T-helper 1 cell treated with Interleukin-12 subunit alpha and Interleukin-12 subunit beta and Interleukin-4 antibody, amounts not matched to agents 30 ng/mL and 1 ng/mL, for 36 hours (primary cell): ENCODE data around the gene DLG2. TPM values are rescaled to one million over a fixed set of nuclear protein-coding genes. Genes with fewer than 3 reads are reported as not detected.
"Not testable (repeated sequence)": the region's sequence is repeated elsewhere in the genome, so short reads cannot be mapped to it uniquely, and the experiment has no call there.

Experiments
- intact Hi-C: fragments of 100-400 bp; cut with micrococcal nuclease; formaldehyde crosslinking; loops from one replicate; pipeline ENCODE4 v1.15.1; 2024
- total RNA-seq: library from RNA; stranded (reverse); gene quantifications from 2 replicates; pipeline ENCODE4 v1.2.3, GENCODE V29; 2022

Gene DLG2
- total RNA-seq, 1 donor from 2014 or later = 0.88 TPM

GRCh38 chr11:85044911-85045310, 582.2 kb downstream of the DLG2 start:
- intact Hi-C loops = no loop called here

DNA sequence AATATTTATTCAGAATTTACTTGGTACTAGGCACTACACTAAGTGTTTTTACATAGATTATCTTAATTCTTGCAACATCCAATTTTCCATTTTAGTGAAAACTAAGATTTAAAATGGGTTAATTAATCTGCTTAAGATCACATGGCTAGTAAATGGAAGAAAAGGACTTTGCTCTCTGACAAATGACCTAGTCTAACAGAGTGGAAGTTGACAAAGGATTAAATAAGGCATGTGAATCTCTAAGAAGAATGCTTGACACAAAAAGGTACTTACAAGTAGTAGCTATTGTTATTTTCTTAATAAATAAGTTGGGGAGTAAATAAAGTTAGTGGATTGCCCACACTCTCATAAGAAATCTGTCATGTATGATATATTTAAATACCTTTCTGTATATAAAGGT, 584.8 kb downstream of the DLG2 start:
- intact Hi-C loops = no loop called here

- intact Hi-C loops = no loop called here
Measured at GRCh38 chr11:85040166-85040565, 587.0 kb downstream of the DLG2 start.

DNA sequence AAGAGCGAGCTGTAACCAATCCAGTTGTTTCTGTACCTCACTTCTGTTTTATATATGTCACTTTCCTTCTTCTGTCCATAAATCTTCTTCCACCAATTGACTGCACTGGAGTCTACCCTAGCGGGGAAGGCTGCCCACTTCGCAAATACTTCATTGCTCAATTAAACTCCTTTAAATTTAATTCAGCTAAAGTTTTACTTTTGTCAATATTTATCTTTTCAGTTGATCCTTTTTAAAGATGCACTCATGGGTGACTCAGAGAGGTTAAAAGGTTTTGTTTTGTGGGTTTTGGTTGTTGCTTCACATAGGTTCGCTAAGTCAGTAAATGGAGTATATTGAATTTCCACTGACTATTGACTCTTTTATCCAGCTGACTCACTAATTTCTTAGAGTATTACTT, 597.2 kb downstream of the DLG2 start:
- intact Hi-C loops = no loop called here

DNA sequence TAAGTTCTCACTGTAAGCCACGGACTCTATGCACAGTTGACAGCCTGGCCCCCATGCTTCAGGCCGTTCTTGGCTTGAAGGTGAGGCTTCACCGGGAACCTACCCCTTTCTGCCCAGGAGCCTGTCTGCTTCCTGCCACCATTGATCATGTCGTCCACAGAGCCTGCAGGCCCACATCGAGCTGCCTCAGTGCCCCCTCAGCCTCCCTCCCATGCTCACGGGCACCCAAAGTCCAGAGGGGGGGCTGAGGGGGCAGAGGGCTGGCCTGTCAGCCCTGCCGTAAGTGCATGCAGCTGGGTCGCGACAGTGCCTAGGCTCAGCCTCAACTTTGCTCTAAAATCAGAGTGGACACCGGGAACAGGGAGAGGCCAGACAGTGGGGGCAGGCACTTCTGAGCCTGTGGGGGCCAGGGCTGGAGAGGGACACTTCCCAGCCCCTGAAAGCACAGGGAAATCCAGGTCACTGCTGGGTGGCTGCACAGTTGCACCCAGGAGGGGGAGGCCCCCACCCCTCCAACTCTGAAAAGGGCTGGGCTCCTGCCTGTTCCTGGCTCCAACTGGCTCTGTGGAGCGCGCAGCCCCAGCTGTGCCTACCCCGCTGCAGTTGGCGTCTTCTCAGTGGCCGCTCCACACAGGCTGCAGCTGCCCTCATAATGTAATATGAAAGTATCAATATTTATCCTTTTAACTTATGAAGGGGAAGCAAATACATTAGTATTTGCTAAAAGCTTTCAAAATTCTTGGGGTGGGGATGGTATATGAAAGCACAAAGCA, 598.6 kb downstream of the DLG2 start:
- intact Hi-C loops = no loop called here

GRCh38 chr11:85027346-85027745, 599.8 kb downstream of the DLG2 start:
- intact Hi-C loops = no loop called here

DNA sequence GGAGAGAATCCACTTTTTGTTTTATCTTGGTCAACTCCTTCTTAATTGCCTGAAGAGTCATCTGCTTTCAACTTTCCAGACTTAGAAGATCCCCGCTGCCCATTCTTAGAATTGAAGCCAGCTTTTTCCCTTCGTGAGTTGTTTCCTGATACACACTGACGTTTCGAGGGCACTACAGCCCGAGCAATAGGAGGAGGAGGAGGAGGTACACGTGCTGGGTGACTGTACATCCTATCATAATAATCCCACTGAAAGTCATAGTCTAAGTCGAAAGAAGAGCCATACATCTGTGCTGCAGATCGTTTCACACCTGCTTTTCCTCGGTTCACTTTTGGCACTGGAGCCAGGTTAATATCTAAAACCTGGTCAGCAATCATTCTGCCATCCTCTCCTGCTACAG, 606.1 kb downstream of the DLG2 start:
- intact Hi-C loops = no loop called here

DNA sequence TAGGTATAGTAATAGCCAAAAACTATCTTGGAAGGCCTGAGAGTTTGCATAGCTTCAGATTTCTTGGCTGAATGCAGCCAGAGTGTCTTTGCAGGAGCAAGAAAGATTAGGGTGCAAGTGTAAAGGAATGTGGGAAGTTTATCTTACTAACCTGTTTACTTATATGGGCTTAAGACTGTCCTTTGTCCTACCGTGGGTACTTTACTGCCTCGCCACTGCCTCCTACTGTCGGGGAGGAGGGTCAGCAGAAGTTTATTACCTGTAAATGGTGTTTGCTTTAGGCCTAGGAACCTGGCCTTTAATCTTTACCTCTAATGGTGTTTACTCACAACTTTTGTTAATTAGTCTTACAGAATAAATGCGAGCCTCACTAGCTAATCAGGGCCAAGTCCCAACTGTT, 633.8 kb downstream of the DLG2 start:
- intact Hi-C loops = no loop called here

GRCh38 chr11:84990141-84990540, 637.0 kb downstream of the DLG2 start:
- intact Hi-C loops = no loop called here

GRCh38 chr11:84987686-84988187, 639.4 kb downstream of the DLG2 start:
- intact Hi-C loops = not testable (repeated sequence)

- intact Hi-C loops = no loop called here
Measured at GRCh38 chr11:84981301-84981700, 645.8 kb downstream of the DLG2 start.

DNA sequence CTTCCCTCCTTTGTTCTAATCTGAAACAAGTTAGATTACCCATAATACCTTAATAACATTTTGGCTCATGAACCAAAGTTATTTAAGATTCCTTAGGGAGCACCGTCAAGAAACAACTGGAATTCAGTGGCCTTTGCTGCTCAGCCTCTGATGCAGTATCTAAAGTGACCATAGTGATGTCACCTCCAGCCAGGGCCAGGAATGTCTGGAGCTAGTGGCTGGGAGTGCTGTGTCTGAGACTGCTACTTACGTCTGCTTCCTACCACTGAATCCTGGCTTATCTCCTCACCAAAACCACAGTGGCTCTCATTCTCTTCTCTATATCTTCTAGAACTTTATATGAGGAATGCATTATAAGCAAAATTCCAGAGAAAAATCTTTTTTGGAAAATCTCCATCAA, 658.0 kb downstream of the DLG2 start:
- intact Hi-C loops = no loop called here

DNA sequence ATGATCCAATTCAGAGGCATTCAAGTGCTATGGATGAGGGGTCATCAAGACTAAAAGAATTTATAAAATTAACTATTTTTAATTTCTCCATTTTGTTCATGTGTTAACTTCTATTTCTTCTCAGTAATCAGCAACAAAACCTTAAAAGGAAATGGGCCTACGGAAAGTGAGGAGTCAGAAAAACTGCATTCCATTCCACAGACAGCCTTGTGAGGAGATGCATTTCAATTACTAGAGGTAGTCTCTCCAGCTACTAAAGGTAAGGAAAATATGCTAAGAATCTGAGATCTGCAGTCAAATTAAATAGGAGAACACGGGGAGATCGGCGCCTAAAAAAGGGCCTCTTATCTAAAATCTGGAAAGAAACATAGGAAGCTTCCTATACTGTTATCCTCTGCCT, 661.7 kb downstream of the DLG2 start:
- intact Hi-C loops = no loop called here

DNA sequence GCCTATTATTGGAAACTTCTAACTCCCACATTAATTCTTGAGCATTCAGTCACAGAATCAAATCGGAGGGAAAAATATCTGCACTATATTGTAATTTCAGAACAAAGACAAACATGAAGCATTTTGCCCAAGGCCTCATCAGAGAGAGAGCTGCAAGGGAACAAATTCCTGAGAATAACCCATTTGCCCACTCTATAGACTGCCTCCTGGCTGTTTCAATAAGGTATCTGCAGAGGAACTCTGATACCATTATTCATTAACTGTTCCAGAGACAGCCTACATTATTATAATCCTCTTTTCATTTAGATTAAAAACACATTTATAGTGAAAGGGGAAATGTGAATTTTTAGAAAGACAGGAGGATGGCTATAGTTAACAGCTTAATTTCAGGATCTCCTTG, 663.9 kb downstream of the DLG2 start:
- intact Hi-C loops = no loop called here

DNA sequence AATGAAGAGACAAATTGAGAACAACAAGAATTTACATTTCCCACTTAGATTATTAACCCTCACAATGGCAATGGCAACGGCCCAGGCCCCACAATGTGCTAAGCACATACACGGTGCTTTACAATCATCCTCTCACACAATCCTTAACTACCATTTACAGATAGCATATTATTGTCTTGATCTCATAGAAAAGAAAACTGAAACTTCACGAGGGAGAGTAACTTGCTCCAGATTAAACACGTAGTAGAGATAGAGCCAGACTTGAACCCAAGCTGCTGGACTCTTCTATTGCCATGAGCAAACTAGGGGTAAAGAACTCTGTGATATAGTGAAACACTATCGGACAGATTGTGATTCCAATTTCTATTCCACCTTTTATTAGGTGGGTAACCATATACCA, 665.1 kb downstream of the DLG2 start:
- intact Hi-C loops = no loop called here

- intact Hi-C loops = no loop called here
Measured at GRCh38 chr11:84958295-84958694, 668.8 kb downstream of the DLG2 start.

DNA sequence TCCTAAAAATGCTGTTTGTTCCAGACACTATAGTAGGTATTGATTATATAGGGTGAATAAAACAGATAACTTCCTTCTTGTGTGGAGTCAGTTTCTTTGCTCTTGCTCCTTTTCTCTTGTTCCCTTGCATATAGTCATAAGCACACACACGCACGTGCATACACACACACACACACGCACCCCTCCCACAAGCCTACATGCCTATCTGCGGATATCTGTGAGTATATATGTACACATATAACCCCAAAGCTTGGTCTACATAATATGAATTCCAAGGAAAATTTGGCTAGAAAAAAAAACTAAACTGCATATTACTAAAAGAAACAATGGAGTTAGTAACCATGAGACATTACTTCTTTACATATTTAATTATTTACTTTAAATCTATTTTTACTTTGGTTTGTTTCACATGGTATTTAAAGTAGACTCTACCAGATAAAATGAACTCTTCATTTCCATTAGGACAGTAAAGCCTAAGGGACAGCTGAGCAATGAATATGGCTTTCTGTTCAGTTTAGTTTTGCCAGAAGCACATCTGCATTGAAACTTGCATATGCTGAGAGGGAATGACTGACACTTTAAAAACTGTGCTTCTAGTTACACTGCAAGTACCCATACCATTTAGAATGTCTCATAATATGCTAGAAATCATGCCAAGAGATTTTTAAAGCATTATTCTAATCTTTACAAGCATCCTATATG, 676.4 kb downstream of the DLG2 start:
- intact Hi-C loops = no loop called here

DNA sequence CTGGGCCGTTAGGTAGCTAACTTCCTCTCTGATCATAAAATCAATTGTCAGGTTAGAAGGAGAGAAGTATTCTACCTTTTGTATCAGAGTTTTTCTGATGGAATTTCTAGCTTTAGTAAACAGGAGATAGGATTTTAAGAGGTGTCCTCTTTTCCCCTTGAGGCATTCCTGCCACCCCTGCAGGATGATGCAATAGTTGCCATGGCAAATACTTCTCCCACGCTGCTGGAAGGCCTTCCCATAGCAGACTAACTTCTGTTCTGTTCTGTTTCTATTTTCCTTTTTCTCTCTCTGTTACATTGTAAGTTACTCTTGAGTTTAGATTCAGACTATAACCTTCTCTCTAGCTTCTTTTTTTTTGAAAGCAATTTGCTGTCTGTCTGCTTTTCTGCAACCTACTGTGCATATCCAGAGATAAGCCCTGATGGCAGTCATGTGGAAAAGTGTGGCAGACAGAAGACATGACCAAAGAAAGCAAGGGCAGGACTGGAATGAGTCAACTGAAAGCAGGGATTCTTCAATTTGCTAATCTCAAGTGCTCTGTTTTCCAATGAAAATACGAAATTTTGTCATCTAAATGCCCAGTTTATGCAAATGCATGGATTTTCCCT, 679.1 kb downstream of the DLG2 start:
- intact Hi-C loops = no loop called here

DNA sequence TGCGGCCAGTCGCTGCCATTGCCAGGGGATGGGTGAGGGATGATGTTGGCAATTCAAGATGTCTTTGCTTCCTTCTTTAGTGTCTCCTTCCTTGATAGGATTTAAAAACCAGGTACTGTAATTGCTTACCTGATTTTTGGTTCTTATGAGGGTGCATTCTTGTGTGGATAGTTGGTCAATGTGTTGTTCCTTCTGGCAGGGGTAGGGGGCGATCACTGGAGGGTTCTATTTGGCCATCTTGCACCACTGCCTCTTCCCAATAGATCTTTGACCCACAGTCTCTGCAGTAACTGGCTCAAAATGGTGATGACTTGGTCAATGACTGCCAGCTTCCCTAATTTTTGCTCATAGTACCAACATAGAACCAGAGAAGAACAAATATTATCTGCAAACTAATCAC, 680.1 kb downstream of the DLG2 start:
- intact Hi-C loops = no loop called here

DNA sequence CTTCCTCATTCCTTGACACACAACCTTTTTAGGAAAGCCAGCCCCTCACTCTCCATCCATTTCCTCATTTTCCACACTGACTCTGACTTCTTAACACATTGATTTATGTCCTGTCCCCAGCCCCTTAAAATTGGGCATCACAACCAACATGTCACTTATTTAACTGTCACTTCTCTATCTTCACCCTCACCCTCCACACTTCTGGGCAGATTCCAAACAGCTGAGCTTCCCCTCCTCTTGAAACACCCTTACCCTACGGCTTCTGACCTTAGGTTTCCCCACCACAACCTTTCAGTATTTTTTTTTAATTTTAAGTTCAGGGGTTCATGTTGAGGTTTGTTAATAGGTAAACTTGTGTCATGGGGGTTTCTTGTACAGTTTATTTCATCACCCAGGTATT, 696.3 kb downstream of the DLG2 start:
- intact Hi-C loops = no loop called here

DNA sequence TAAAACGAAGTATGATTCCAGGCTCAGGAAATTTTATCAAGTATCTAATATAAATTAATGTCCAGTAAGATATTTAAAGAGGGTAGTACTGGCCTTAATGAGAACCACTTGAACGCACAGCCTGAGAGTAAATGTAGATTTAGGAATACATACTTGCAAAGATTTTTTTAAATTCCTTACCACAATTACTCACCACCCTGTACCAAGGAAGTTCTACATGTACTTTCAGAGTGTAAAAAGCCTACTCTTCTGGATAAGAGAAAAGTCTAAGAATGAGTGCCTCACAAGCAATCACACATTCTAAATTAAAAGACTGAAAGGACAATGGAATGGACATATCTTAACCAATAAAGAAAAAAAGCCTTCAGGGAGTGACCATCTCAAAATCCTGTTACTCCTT, 697.4 kb downstream of the DLG2 start:
- intact Hi-C loops = no loop called here

DNA sequence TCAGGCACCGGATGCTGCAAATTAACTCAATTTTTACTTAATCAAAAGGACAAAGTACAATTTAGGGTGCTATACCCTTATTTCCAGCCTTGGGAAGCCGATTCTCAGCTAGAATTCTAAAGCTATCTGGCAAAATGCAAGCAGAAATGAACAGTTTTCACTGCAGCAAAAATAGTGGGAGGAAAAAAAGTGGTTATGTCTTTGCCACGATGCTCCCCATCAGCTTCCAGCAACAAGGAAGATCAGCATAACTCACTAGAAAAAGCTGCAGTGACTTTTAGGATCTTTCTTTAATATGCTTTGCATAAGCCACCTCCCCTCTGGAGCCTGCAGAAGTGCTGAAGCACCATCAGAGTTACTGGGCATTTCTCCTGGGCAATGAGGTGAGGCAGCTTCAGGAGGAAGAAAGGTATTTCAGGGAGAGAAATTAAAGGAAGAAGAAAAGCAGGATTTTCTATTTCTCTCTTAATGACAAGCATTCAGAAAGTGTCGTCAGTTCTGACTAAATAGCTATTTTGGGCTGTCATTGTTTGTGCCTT, 702.9 kb downstream of the DLG2 start:
- intact Hi-C loops = no loop called here
